Liver (tissue), 9 donors: ENCODE data around the gene NR6A1. TPM values are rescaled to one million over a fixed set of nuclear protein-coding genes. Genes with fewer than 3 reads are reported as not detected.

ENCODE experiments used
- DNase-seq: peaks from one replicate; pipeline ENCODE4 v3.0.0-alpha.2; 2017; ENCODE audit warnings: low spot score
- H3K27ac ChIP-seq, 2 donors: one replicate each; pipeline ENCODE4 v1.7.0; 2013; ENCODE audit warnings: inconsistent platforms in 2 of 2, low read length in 2 of 2, control low read depth in 1 of 2, low read depth in 1 of 2, mild to moderate bottlenecking in 1 of 2
- H3K27me3 ChIP-seq, 4 donors: one replicate each; pipeline versions ENCODE4 v1.6.1 to v1.7.0; 2013; ENCODE audit warnings: low read length in 3 of 4, inconsistent platforms in 1 of 4, mild to moderate bottlenecking in 1 of 4, moderate library complexity in 1 of 4; ENCODE audit not compliant: control insufficient read depth in 4 of 4, insufficient read depth in 4 of 4
- H3K36me3 ChIP-seq, 4 donors: one replicate each; pipeline versions ENCODE4 v1.6.1 to v1.7.0; 2013; ENCODE audit warnings: low read length in 3 of 4, mild to moderate bottlenecking in 3 of 4, low read depth in 1 of 4, moderate library complexity in 1 of 4; ENCODE audit not compliant: control insufficient read depth in 4 of 4, insufficient read depth in 3 of 4
- H3K4me1 ChIP-seq, 4 donors: one replicate each; pipeline versions ENCODE4 v1.6.1 to v1.7.0; 2013; ENCODE audit warnings: low read length in 3 of 4, mild to moderate bottlenecking in 3 of 4, moderate library complexity in 1 of 4; ENCODE audit not compliant: control insufficient read depth in 4 of 4, insufficient read depth in 4 of 4
- H3K4me3 ChIP-seq, 3 donors: one replicate each; pipeline versions ENCODE4 v1.6.1 to v1.7.0; 2013; ENCODE audit warnings: low read length in 3 of 3, control low read depth in 1 of 3, low read depth in 1 of 3, mild to moderate bottlenecking in 1 of 3
- H3K9ac ChIP-seq, 2 donors: one replicate each; pipeline ENCODE4 v1.7.0; 2013; ENCODE audit warnings: low read length in 2 of 2, mild to moderate bottlenecking in 2 of 2, moderate library complexity in 2 of 2, control low read depth in 1 of 2, low read depth in 1 of 2
- H3K9me3 ChIP-seq, 4 donors: one replicate each; pipeline versions ENCODE4 v1.6.1 to v1.7.0; 2013; ENCODE audit warnings: low read length in 3 of 4; ENCODE audit not compliant: control insufficient read depth in 4 of 4
- FOXA1 ChIP-seq: IDR thresholded peaks from 2 replicates; pipeline ENCODE4 v1.6.1; 2016; ENCODE audit warnings: antibody characterized with exemption
- FOXA2 ChIP-seq: IDR thresholded peaks from 2 replicates; pipeline ENCODE4 v1.6.1; 2016; ENCODE audit warnings: antibody characterized with exemption
- GABPA ChIP-seq, 2 donors: IDR thresholded peaks in 1 of 2; conservative IDR thresholded peaks in 1 of 2; 2 replicates each; pipeline ENCODE4 v1.6.1; 2016; ENCODE audit warnings: antibody characterized with exemption in 2 of 2, mild to moderate bottlenecking in 1 of 2, moderate library complexity in 1 of 2
- HNF4A ChIP-seq, 2 donors: conservative IDR thresholded peaks; 2 replicates each; pipeline ENCODE4 v1.6.1; 2016; ENCODE audit warnings: antibody characterized with exemption in 2 of 2, mild to moderate bottlenecking in 2 of 2
- HNF4G ChIP-seq: IDR thresholded peaks from 2 replicates; pipeline ENCODE4 v1.6.1; 2016; ENCODE audit warnings: antibody characterized with exemption
- NR2F2 ChIP-seq: IDR thresholded peaks from 2 replicates; pipeline ENCODE4 v1.6.1; 2016; ENCODE audit warnings: antibody characterized with exemption
- RAD21 ChIP-seq, 2 donors: IDR thresholded peaks; 2 replicates each; pipeline ENCODE4 v1.6.1; 2016; ENCODE audit warnings: antibody characterized with exemption in 2 of 2, mild to moderate bottlenecking in 2 of 2
- RXRA ChIP-seq, 2 donors: IDR thresholded peaks; 2 replicates each; pipeline ENCODE4 v1.6.1; 2017 to 2018; ENCODE audit warnings: antibody characterized with exemption in 2 of 2, mild to moderate bottlenecking in 1 of 2
- SP1 ChIP-seq: IDR thresholded peaks from 2 replicates; pipeline ENCODE4 v1.6.1; 2018; ENCODE audit warnings: antibody characterized with exemption, mild to moderate bottlenecking
- TAF1 ChIP-seq: conservative IDR thresholded peaks from 2 replicates; pipeline ENCODE4 v1.6.1; 2016; ENCODE audit warnings: antibody characterized with exemption, mild to moderate bottlenecking
- YY1 ChIP-seq: IDR thresholded peaks from 2 replicates; pipeline ENCODE4 v1.6.1; 2016; ENCODE audit warnings: antibody characterized with exemption, mild to moderate bottlenecking
- WGBS: extraction: QIAGEN DNeasy Blood & Tissue Kit; methylation state at CpG from one replicate; pipeline ENCODE4 v1.1.7; 2013; 5-methylcytosine and 5-hydroxymethylcytosine counted together
- polyA plus RNA-seq, 2 donors: library from polyadenylated mRNA; stranded (reverse) in 1 of 2; unstranded in 1 of 2; fragments of 200-250 nt in 1 of 2; fragments of >200 nt in 1 of 2; fragmentation: Nextera tagmentation in 1 of 2; extraction: Ambion mirVana in 1 of 2; gene quantifications; one replicate each; pipeline versions ENCODE4 v1.2.1 to v1.2.3, GENCODE V29; 2013 to 2015
- total RNA-seq, 2 donors: library from RNA; depleted of rRNA; stranded (reverse); fragments of >200 nt; gene quantifications; one replicate each; pipeline ENCODE4 v1.2.3, GENCODE V29; 2014
- TF ChIP-seq, protein P1 (sequence below): fragments of 150-350 bp; IDR thresholded peaks from 2 replicates; pipeline ENCODE4 v1.5.1; 2017; ENCODE audit warnings: improper control_type of control experiment, low read depth, low read length; ENCODE audit not compliant: missing input control
- TF ChIP-seq, protein P2 (sequence below): IDR thresholded peaks from 2 replicates; pipeline ENCODE4 v1.6.1; 2016; ENCODE audit warnings: antibody characterized with exemption
- TF ChIP-seq, protein P3 (sequence below): IDR thresholded peaks from 2 replicates; pipeline ENCODE4 v1.6.1; 2016; ENCODE audit warnings: antibody characterized with exemption
- TF ChIP-seq, protein P4 (sequence below): IDR thresholded peaks from 2 replicates; pipeline ENCODE4 v1.6.1; 2016; ENCODE audit warnings: antibody characterized with exemption, mild to moderate bottlenecking
- donor health status: healthy.
- donor health status: healthy.
- donor health status: healthy.
- donor health status: healthy.
- donor health status: healthy.

NR6A1 gene
- total and polyA plus RNA-seq, 4 donors, result 0.72 to 6.1 (median 2.1) TPM

DNA sequence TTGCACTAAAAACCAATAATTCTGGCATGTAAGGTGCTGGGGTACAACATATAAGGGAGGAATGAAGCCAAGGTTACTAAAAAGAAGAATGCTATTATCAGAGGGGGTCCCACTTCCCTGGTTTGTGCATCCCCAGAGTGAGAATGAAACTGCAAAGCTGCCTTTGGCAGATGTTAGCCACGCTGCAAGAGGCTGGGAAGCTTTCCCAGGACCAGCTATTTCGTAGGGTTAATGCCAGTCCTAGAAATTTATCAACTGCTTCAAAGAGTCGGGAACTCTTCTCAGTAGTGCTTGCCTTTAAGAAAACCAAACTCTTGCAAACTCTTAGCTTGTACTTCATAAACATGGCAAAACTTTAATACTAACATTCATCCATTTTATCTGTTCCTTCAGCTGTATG, 176.4 kb downstream of the NR6A1 start:
- Histone ChIP-seq H3K4me3 (no peak overlapping the region), H3K27ac (no peak overlapping the region), H3K27me3 (no peaks in the 10 kb centered on the region), H3K9me3 (no peaks in the 10 kb centered on the region), H3K4me1 (peaks cover 8 to 27% (median 22%) of the 10 kb centered on the region in 4 donors), H3K36me3 (no peaks in the 10 kb centered on the region), H3K9ac (no peak overlapping the region)
- no peak for DNase-seq
- TF ChIP-seq FOXA2 (no peak), HNF4G (no peak), RAD21 (IDR thresholded peaks at IDR 0.05) (no peak), TAF1 (no peak), RXRA (IDR thresholded peaks at IDR 0.05) (no peak), HNF4A (conservative IDR thresholded peaks at IDR 0.05) (no peak), GABPA (IDR thresholded peaks at IDR 0.05 in 1 of 2, conservative IDR thresholded peaks at IDR 0.05 in 1 of 2) (no peak), FOXA1 (no peak), NR2F2 (no peak)
- WGBS, result 32% methylated on average over 3 of the region's 3 CpGs

DNA sequence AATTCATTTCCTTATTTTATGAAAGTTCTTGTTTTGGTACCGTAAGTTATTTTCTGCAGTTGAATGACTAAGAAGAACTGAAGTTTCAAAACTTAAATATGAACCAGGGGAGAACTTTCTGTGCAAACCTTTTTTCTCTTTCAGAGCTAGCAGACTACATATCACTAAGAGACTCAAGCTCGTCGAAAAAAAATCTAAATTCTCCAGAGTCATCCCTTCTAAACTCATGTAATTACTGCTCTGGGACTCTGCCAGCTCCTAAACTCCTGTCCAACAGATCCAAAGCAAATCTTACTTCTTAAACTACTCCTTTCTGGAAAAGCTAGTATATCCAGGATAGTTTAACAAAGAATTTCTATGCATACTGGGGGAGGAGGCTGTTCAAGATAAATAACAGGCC, 176.9 kb downstream of the NR6A1 start:
- peaks cover 8 to 27% (median 22%) of the 10 kb centered on the region in 4 donors for H3K4me1 ChIP-seq
- TF ChIP-seq YY1 (no peak), HNF4G (no peak), NR2F2 (no peak), FOXA1 (no peak), SP1 (no peak), RXRA (IDR thresholded peaks at IDR 0.05) (no peak), HNF4A (conservative IDR thresholded peaks at IDR 0.05) (no peak)
- TF ChIP-seq, protein P1, sequence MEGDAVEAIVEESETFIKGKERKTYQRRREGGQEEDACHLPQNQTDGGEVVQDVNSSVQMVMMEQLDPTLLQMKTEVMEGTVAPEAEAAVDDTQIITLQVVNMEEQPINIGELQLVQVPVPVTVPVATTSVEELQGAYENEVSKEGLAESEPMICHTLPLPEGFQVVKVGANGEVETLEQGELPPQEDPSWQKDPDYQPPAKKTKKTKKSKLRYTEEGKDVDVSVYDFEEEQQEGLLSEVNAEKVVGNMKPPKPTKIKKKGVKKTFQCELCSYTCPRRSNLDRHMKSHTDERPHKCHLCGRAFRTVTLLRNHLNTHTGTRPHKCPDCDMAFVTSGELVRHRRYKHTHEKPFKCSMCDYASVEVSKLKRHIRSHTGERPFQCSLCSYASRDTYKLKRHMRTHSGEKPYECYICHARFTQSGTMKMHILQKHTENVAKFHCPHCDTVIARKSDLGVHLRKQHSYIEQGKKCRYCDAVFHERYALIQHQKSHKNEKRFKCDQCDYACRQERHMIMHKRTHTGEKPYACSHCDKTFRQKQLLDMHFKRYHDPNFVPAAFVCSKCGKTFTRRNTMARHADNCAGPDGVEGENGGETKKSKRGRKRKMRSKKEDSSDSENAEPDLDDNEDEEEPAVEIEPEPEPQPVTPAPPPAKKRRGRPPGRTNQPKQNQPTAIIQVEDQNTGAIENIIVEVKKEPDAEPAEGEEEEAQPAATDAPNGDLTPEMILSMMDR, result no peak
- TF ChIP-seq, protein P2, sequence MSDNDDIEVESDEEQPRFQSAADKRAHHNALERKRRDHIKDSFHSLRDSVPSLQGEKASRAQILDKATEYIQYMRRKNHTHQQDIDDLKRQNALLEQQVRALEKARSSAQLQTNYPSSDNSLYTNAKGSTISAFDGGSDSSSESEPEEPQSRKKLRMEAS, result no peak
- TF ChIP-seq, protein P3, sequence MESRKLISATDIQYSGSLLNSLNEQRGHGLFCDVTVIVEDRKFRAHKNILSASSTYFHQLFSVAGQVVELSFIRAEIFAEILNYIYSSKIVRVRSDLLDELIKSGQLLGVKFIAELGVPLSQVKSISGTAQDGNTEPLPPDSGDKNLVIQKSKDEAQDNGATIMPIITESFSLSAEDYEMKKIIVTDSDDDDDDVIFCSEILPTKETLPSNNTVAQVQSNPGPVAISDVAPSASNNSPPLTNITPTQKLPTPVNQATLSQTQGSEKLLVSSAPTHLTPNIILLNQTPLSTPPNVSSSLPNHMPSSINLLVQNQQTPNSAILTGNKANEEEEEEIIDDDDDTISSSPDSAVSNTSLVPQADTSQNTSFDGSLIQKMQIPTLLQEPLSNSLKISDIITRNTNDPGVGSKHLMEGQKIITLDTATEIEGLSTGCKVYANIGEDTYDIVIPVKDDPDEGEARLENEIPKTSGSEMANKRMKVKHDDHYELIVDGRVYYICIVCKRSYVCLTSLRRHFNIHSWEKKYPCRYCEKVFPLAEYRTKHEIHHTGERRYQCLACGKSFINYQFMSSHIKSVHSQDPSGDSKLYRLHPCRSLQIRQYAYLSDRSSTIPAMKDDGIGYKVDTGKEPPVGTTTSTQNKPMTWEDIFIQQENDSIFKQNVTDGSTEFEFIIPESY, result no peak
- TF ChIP-seq, protein P4, sequence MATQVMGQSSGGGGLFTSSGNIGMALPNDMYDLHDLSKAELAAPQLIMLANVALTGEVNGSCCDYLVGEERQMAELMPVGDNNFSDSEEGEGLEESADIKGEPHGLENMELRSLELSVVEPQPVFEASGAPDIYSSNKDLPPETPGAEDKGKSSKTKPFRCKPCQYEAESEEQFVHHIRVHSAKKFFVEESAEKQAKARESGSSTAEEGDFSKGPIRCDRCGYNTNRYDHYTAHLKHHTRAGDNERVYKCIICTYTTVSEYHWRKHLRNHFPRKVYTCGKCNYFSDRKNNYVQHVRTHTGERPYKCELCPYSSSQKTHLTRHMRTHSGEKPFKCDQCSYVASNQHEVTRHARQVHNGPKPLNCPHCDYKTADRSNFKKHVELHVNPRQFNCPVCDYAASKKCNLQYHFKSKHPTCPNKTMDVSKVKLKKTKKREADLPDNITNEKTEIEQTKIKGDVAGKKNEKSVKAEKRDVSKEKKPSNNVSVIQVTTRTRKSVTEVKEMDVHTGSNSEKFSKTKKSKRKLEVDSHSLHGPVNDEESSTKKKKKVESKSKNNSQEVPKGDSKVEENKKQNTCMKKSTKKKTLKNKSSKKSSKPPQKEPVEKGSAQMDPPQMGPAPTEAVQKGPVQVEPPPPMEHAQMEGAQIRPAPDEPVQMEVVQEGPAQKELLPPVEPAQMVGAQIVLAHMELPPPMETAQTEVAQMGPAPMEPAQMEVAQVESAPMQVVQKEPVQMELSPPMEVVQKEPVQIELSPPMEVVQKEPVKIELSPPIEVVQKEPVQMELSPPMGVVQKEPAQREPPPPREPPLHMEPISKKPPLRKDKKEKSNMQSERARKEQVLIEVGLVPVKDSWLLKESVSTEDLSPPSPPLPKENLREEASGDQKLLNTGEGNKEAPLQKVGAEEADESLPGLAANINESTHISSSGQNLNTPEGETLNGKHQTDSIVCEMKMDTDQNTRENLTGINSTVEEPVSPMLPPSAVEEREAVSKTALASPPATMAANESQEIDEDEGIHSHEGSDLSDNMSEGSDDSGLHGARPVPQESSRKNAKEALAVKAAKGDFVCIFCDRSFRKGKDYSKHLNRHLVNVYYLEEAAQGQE, result no peak
- DNase-seq, result no peak
- H3K9ac ChIP-seq, result no peak overlapping the region
- H3K36me3 ChIP-seq, result no peaks in the 10 kb centered on the region
- no peaks in the 10 kb centered on the region for H3K9me3 ChIP-seq
- no peaks in the 10 kb centered on the region for H3K27me3 ChIP-seq
- WGBS, result 49% methylated on average over 3 of the region's 3 CpGs
- no peak overlapping the region for H3K27ac ChIP-seq
- no peak overlapping the region for H3K4me3 ChIP-seq
